Right ventricle myocardium inferior (tissue), 1 donor: ENCODE measurements around the gene MREG. TPM values are rescaled to one million over a fixed set of nuclear protein-coding genes. Genes with fewer than 3 reads are reported as not detected.
A peak's percentile ranks its signal among the peaks of the same experiment; 100 is the strongest.
"Not testable (repeated sequence)": the region's sequence is repeated elsewhere in the genome, so short reads cannot be mapped to it uniquely, and the experiment has no call there.

ENCODE experiments used
- ATAC-seq: fragments of 200-7000 bp; cut with Tn5 transposase; one replicate; pipeline ENCODE4 v1.9.1; 2020; ENCODE audit warnings: mild to moderate bottlenecking, moderate library complexity
- DNase-seq: peaks from one replicate; pipeline ENCODE4 v3.0.0; 2021; ENCODE audit errors: missing footprints
- intact Hi-C: fragments of 100-400 bp; cut with DNase I; formaldehyde crosslinking; loops from one replicate; pipeline ENCODE4 v1.11.0; 2022
- total RNA-seq: library from RNA; stranded (reverse); fragmentation: NEBNext Ultra II Directional; extraction: Animal tissue kit (Norgen Biotek cat#: 25700); gene quantifications from one replicate; pipeline ENCODE4 v1.2.1, GENCODE V29; 2021
- donor health status: DM: no; HTN: yes; CAD: no; lungs with severe emphysema.

Gene MREG
- total RNA-seq, 1 donor from 2014 or later: 0.60 TPM

DNA sequence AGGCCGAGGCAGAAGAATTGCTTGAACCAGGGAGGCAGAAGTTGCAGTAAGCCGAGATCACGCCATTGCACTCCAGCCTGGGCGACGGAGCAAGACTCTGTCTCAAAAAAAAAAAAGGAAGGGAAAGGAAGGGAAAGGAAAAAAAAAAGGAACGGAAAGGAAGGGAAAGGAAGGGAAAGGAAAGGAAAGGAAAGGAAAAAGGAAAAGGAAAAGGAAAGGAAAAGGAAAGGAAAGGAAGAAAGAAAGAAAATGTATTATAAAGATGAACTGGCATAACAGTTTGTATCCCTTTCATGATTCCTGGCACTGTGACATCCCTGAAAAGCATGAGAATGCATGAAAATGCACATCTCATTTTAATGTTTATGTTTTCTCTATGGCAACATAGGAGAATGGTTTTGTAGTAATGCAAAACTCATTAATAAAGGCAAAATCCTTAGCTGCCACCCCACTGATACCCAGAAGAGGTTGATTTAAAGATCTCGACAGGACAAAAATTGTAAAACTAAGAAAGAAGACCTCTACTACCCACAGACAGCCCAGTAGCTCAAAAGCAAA lies 11.5 kb upstream of the MREG start:
- intact Hi-C loops: no loop called here
- ATAC-seq (no peak), DNase-seq (no peak)

GRCh38 chr2:216023055-216023648 lies 9.8 kb upstream of the MREG start:
- ATAC-seq: no peak
- DNase-seq: no peak
- intact Hi-C loops: no loop called here

GRCh38 chr2:216021768-216022565 lies 8.6 kb upstream of the MREG start:
- ATAC-seq: no peak
- DNase-seq: no peak
- intact Hi-C loops: loop anchor here (2.0 kb wide), 1 partner anchor 77 kb away; no protein-coding TSS in a partner anchor

DNA sequence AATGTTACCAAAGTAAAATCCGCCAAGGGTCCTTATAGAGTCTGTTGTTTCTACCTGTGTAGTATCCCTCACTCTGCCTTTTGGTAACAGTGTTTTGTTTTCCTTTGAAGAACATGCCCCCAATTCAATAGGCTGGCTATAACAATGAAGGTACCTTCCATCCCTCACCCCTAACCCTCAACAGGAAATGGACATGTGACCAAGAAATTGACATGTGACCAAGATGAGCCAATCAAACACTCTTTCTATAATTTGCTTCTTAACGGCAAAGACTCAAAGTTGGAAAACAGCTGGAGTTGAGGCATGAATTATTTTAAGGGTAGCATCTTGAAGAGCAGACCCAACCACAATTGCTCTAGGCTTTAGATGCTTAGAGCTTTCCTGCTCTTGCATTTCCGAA lies 5.4 kb upstream of the MREG start:
- intact Hi-C loops: no loop called here
- no peak for ATAC-seq
- no peak for DNase-seq

GRCh38 chr2:216017365-216017764 lies 4.0 kb upstream of the MREG start:
- ATAC-seq (no peak), DNase-seq (no peak)
- intact Hi-C loops: no loop called here

DNA sequence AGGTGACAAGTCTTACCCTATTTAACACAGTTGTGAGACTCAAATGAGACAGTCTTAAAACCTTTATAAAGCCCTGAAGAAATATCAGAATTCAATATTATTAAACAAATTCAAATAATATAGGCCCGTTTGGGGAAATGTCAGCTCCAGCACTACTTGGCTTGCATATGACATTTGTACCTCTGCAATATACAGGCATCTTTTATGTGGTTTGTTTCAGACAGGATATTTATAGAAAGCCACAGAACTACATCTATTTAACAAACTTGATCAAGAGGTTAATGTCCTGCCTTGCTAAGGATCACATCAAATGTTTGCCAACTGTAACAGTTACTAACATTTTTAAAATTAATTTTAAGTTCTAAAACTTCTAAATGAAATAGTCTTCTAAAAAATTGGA lies 3.2 kb upstream of the MREG start:
- no peak for DNase-seq
- ATAC-seq: no peak
- intact Hi-C loops: no loop called here

- ATAC-seq (no peak), DNase-seq (no peak)
- intact Hi-C loops: no loop called here
These were observed 2.5 kb upstream of the MREG start for GRCh38 chr2:216015722-216016464.

- ATAC-seq: no peak
- intact Hi-C loops: no loop called here
- no peak for DNase-seq
These were observed 1.6 kb upstream of the MREG start for GRCh38 chr2:216014986-216015385.

DNA sequence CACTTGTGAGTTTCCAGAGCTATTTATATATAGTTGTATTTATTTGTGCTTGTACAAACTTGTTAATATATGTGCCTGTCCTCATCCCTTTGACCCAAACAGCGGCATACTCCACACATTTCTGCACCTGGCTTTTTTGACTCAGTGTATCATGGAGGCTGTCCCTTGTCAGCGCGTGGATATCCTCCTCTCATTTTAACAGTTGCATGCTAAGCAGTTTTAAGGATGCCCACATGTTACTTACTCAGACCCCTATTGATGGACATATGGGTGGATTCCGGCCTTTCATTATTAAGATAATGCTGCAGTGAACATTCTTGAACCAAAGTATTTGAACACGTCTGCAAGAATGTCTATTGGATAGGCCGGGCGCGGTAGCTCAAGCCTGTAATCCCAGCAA lies 655 bp upstream of the MREG start:
- DNase-seq (no peak), ATAC-seq (no peak)
- intact Hi-C loops: no loop called here

DNA sequence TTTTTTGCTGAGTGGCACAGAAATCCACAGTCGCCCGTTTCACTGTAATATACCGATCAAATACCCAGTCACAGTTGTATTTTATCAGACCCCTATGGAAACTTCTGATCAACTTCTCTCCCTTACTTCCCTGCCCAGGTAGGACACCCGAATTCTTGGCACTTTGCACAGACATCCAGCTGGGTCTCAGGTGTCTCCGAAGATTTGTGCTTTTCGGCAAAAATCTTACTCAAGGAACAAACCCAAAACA lies 596 bp downstream of the MREG start:
- intact Hi-C loops: no loop called here
- ATAC-seq: no peak
- DNase-seq: no peak

DNA sequence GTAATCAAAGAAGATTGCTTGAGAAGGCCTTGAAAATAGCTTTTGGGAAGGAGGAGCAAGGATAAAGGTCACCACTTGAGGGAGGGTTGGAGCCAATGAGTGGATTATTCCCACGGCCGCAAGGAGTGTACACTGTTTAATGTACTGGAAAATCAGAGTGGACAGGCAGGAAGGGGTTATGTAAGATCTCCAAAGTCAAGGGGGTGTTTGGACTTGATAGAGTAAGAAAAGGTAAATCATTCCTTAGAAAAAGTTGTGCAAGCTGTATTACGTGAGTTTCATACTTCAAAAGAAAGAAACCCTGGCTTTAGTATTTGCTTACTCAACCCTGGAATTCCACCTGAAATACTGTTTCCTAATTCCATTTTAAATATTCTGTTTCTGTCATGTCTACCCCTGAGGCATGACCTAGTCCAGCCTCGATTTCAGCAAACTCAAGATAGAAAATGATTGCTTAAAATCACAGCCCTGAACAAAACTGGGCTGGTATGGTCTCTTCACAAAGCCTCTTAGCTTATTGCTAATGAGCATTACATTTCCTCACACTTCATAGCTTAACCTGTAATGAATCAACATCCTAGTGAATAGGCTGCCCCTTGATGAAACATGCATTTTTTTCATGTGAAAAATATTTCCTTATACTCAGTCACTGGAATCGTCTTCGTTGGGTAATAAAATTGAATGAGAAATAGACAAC lies 1.1 kb downstream of the MREG start:
- intact Hi-C loops: no loop called here
- ATAC-seq: no peak
- DNase-seq: no peak

- intact Hi-C loops, ATAC-seq, DNase-seq: not testable (repeated sequence)
These were observed 4.1 kb downstream of the MREG start for GRCh38 chr2:216009215-216009614.

GRCh38 chr2:216008387-216008786 lies 5.0 kb downstream of the MREG start:
- intact Hi-C loops: no loop called here
- ATAC-seq (no peak), DNase-seq (no peak)

- ATAC-seq: no peak
- DNase-seq: no peak
- intact Hi-C loops: no loop called here
These were observed 7.1 kb downstream of the MREG start for GRCh38 chr2:216006164-216006663.

DNA sequence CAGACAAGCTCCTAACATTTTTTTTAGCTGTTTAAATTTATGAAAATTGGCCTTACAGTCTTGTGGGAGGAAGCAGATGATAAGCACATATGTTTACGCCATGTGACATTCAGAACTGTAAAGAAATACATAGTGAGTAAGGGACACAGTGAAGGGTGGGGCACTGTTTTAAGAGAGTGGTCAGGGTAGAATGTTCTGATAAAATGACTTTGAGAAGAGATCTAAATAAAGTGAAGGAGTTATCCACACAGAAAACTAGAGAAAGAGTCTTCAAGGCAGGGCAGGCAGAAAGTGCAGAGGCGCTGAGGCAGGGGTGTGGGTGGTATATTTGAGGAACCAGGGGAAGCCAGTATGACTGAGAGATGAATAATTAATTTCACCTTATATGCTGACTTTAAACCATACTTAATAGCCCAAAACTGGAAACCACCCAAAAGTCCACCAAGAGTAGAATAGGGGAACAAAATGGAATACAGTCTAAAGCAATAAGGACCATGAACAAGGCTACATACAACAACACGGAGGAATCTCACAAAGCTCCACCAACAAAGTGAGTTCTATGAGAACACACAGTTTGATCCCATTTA lies 8.6 kb downstream of the MREG start:
- intact Hi-C loops: no loop called here
- no peak for ATAC-seq
- DNase-seq: no peak

DNA sequence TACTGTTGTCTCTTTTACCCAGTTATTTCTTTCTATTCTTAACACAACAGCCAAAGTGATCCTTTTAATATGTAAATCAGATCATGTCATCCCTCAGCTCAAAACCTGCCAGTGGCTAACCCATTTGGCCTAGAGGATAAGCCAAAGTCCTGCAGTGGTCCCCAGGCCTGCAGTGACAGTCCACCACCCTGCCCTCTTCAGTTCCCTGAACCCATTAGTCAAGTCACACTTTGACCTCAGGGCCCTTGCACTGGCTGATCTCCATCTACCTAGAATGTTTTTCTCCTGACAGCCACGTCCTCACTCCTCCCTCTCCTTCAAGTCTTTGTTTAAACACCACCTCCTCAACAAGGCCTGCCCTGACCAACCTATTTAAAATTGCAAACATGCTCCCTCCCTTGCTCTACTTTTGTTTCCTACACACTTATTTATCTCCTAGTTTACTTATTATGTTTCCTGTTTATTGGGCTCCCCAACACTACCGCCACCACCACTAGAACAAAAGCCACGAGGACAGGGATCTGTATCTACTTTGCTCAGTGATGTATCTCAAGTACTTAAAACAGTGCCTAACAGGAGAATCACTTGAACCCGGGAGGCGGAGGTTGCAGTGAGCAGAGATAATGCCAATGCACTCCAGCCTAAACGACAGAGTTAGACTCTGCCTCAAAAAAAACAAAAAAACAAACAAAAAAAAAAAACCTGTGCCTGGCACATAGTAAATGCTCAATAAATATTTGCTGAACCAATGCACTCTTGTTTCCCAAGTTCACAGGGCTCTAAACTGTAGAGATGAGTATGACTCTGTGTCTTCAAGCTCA lies 9.3 kb downstream of the MREG start:
- ATAC-seq (no peak), DNase-seq (no peak)
- intact Hi-C loops: no loop called here

DNA sequence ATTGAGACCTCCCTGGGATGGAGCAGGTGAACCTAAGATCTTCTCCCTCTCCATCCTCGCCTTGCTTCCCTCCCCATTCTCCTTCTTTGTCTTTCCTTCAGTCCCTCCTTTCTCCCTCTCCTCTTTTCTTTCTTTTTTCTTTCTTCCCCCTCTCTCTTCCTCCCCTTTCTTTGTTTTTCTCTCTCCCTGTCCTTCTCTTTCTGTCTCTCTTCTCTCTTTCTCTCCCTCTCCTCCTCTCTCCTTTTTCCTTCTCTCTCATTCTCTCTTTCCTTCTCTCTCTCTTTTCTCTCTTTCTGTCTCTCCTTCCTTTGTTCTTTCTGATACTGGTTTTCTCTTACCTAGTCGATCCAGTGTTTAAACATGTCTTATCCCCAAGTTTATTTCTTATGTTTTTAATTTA lies 10.7 kb downstream of the MREG start:
- intact Hi-C loops: no loop called here
- no peak for ATAC-seq
- no peak for DNase-seq

- intact Hi-C loops: no loop called here
- ATAC-seq: peak; percentile 31
- no peak for DNase-seq
These were observed 11.2 kb downstream of the MREG start for GRCh38 chr2:216002101-216002678.
